ENCODE data around the gene ASXL2.

DNA sequence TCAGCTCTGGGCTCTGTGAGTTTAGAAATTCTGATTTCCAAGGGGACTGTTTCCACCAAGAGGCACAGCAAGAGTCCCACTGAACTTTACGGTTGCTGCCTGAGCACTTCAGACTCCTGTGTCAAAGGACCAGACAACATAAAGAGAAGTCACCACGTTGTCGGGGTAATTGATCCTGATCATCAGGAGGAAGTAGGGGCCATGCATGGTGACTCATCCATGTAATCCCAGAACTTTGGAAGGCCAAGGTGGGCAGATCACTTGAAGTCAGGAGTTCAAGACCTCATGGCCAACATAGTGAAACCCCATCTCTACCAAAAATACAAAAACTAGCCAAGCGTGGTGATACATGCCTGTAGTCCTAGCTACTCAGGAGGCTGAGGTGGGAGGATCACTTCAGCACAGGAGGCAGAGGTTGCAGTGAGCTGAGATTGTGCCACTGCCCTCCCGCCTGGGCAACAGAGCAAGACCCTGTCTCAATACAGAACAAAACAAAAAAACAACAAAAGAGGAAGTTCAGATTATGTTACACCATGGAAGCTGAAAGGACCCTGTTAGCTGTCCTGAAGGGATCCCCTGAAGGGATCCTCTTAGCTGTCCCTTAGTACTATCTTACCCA is 9.4 kb upstream of the ASXL2 start:
- TF ChIP-seq RARB (CRISPR knock-in tag; IDR thresholded peaks at IDR 0.05) (no peak), TOX (CRISPR knock-in tag; IDR thresholded peaks at IDR 0.05; ENCODE audit: borderline replicate concordance) (no peak), ZNF565 (CRISPR knock-in tag; conservative IDR thresholded peaks at IDR 0.05; ENCODE audit: low read depth) (no peak), GLIS3 (CRISPR knock-in tag; IDR thresholded peaks at IDR 0.05) (no peak), ZFP30 (CRISPR knock-in tag; IDR thresholded peaks at IDR 0.05) (no peak), CSDC2 (CRISPR knock-in tag; IDR thresholded peaks at IDR 0.05) (no peak), ZNF8 (CRISPR knock-in tag; IDR thresholded peaks at IDR 0.05) (no peak)
- TF ChIP-seq, protein P1, sequence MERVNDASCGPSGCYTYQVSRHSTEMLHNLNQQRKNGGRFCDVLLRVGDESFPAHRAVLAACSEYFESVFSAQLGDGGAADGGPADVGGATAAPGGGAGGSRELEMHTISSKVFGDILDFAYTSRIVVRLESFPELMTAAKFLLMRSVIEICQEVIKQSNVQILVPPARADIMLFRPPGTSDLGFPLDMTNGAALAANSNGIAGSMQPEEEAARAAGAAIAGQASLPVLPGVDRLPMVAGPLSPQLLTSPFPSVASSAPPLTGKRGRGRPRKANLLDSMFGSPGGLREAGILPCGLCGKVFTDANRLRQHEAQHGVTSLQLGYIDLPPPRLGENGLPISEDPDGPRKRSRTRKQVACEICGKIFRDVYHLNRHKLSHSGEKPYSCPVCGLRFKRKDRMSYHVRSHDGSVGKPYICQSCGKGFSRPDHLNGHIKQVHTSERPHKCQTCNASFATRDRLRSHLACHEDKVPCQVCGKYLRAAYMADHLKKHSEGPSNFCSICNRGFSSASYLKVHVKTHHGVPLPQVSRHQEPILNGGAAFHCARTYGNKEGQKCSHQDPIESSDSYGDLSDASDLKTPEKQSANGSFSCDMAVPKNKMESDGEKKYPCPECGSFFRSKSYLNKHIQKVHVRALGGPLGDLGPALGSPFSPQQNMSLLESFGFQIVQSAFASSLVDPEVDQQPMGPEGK (CRISPR knock-in tag; IDR thresholded peaks at IDR 0.05; ENCODE audit: borderline replicate concordance): no peak
- TF ChIP-seq, protein P2, sequence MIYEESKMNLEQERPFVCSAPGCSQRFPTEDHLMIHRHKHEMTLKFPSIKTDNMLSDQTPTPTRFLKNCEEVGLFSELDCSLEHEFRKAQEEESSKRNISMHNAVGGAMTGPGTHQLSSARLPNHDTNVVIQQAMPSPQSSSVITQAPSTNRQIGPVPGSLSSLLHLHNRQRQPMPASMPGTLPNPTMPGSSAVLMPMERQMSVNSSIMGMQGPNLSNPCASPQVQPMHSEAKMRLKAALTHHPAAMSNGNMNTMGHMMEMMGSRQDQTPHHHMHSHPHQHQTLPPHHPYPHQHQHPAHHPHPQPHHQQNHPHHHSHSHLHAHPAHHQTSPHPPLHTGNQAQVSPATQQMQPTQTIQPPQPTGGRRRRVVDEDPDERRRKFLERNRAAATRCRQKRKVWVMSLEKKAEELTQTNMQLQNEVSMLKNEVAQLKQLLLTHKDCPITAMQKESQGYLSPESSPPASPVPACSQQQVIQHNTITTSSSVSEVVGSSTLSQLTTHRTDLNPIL (CRISPR knock-in tag; IDR thresholded peaks at IDR 0.05; ENCODE audit: low read depth): no peak

Measured in SK-N-SH treated with all-trans-retinoic acid at 6 μM for 48 hours (cell line).